H1 (cell line): Measurements from ENCODE around the gene NHSL2. TPM values are rescaled to one million over a fixed set of nuclear protein-coding genes. Genes with fewer than 3 reads are reported as not detected.

Source experiments
- CTCF ChIA-PET: fragments of 300-600 bp; sonication (Branson Sonifier 250); formaldehyde crosslinking; loops from one replicate; lab custom pipeline; 2021; ENCODE audit not compliant: partially characterized antibody; lab: Charles Lee
- POLR2A ChIA-PET: fragments of 300-600 bp; sonication (Branson Sonifier 250); formaldehyde crosslinking; loops from one replicate; lab custom pipeline; 2021; ENCODE audit warnings: inconsistent platforms; ENCODE audit not compliant: partially characterized antibody; lab: Charles Lee
- DNase-seq, 2 experiments: peaks; one replicate each; pipeline versions ENCODE4 v3.0.0 to v3.0.0-alpha.2; 2010 to 2022; ENCODE audit warnings: low spot score in 2 of 2, low read depth in 1 of 2, mixed read lengths in 1 of 2
- FAIRE-seq: peaks from 2 replicates; lab custom pipeline; 2011; peaks lifted over from hg19 to GRCh38; lab: Jason Lieb, UNC
- H2AFZ ChIP-seq: 2 replicates; pipeline ENCODE4 v1.8.1; 2012; ENCODE audit warnings: low read length, inconsistent platforms
- H2AK5ac ChIP-seq: 2 replicates; pipeline ENCODE4 v1.6.1; 2013; ENCODE audit warnings: low read depth, low read length
- H2BK120ac ChIP-seq: replicated peaks from 2 replicates; pipeline ENCODE3; 2013; ENCODE audit warnings: low read depth, low read length, inconsistent platforms
- H2BK12ac ChIP-seq: 2 replicates; pipeline ENCODE4 v1.6.1; 2013; ENCODE audit warnings: low read depth, low read length
- H2BK15ac ChIP-seq: 2 replicates; pipeline ENCODE4 v1.6.1; 2013; ENCODE audit warnings: low read length
- H2BK20ac ChIP-seq: 2 replicates; pipeline ENCODE4 v1.6.1; 2013; ENCODE audit warnings: low read length
- H2BK5ac ChIP-seq: 2 replicates; pipeline ENCODE4 v1.6.1; 2013; ENCODE audit warnings: low read depth, low read length
- H3K14ac ChIP-seq: 2 replicates; pipeline ENCODE4 v1.6.1; 2013; ENCODE audit warnings: inconsistent platforms; ENCODE audit not compliant: insufficient read length
- H3K18ac ChIP-seq: 2 replicates; pipeline ENCODE4 v1.6.1; 2013; ENCODE audit warnings: low read length; ENCODE audit errors: extremely low read depth
- H3K23ac ChIP-seq: 2 replicates; pipeline ENCODE4 v1.6.1; 2013; ENCODE audit warnings: inconsistent platforms; ENCODE audit not compliant: insufficient read length
- H3K23me2 ChIP-seq: 2 replicates; pipeline ENCODE4 v1.6.1; 2013; ENCODE audit warnings: low read depth, low read length
- H3K27ac ChIP-seq: 2 replicates; pipeline ENCODE4 v1.6.1; 2011; ENCODE audit warnings: low read depth, low read length, inconsistent platforms
- H3K27me3 ChIP-seq, 4 experiments: replicated peaks in 1 of 4; 1 replicate in 1 of 4; 2 replicates in 3 of 4; pipeline versions ENCODE4 v1.6.1 to v1.8.1; 2011 to 2013; ENCODE audit warnings: low read length in 3 of 4, mild to moderate bottlenecking in 3 of 4, inconsistent platforms in 2 of 4, mixed read lengths in 2 of 4, moderate library complexity in 1 of 4; ENCODE audit not compliant: control insufficient read depth in 3 of 4, insufficient read depth in 3 of 4; ENCODE audit errors: extremely low read depth in 1 of 4
- H3K36me3 ChIP-seq, 4 experiments: 2 replicates each; pipeline versions ENCODE4 v1.6.1 to v1.8.1; 2011 to 2013; ENCODE audit warnings: mild to moderate bottlenecking in 4 of 4, low read length in 3 of 4, moderate library complexity in 2 of 4, control low read depth in 1 of 4, inconsistent platforms in 1 of 4; ENCODE audit not compliant: insufficient read depth in 4 of 4, control insufficient read depth in 2 of 4
- H3K4ac ChIP-seq: replicated peaks from 2 replicates; pipeline ENCODE3; 2013; ENCODE audit warnings: low read length, low read depth, mixed read lengths, inconsistent platforms; ENCODE audit not compliant: insufficient read length
- H3K4me1 ChIP-seq, 4 experiments: replicated peaks in 1 of 4; 1 replicate in 1 of 4; 2 replicates in 3 of 4; pipeline versions ENCODE4 v1.6.1 to v1.8.1; 2011 to 2013; ENCODE audit warnings: low read length in 3 of 4, inconsistent platforms in 2 of 4, mixed read lengths in 1 of 4; ENCODE audit not compliant: insufficient read depth in 4 of 4, control insufficient read depth in 3 of 4
- H3K4me2 ChIP-seq, 2 experiments: 2 replicates each; pipeline versions ENCODE4 v1.6.1 to v1.8.1; 2011 to 2013; ENCODE audit warnings: low read depth in 2 of 2, low read length in 2 of 2, control low read depth in 1 of 2, inconsistent platforms in 1 of 2, mild to moderate bottlenecking in 1 of 2; ENCODE audit not compliant: insufficient read depth in 1 of 2
- H3K4me3 ChIP-seq, 4 experiments: fragments of 200-600, 300-600 bp in 1 of 4; sonication (generic), shearing (Covaris generic), sonication (Bioruptor Twin) in 1 of 4; 2 replicates each; pipeline versions ENCODE4 v1.5.1 to v1.8.1; 2011 to 2016; ENCODE audit warnings: low read length in 4 of 4, low read depth in 3 of 4, control low read depth in 2 of 4, inconsistent platforms in 2 of 4, mild to moderate bottlenecking in 2 of 4, mixed read lengths in 1 of 4, moderate library complexity in 1 of 4; ENCODE audit not compliant: insufficient read depth in 2 of 4; ENCODE audit errors: extremely low read depth in 1 of 4
- H3K56ac ChIP-seq: replicated peaks from 2 replicates; pipeline ENCODE3; 2013; ENCODE audit warnings: low read depth, mild to moderate bottlenecking, mixed read lengths, low read length, inconsistent platforms; ENCODE audit not compliant: insufficient read length
- H3K79me1 ChIP-seq: 2 replicates; pipeline ENCODE4 v1.6.1; 2013; ENCODE audit warnings: low read depth, low read length, control low read depth
- H3K79me2 ChIP-seq, 2 experiments: 2 replicates each; pipeline versions ENCODE4 v1.6.1 to v1.8.1; 2012 to 2013; ENCODE audit warnings: low read length in 2 of 2, mild to moderate bottlenecking in 2 of 2, inconsistent platforms in 1 of 2; ENCODE audit not compliant: insufficient read depth in 2 of 2, control insufficient read depth in 1 of 2
- H3K9ac ChIP-seq, 4 experiments: replicated peaks in 1 of 4; 1 replicate in 1 of 4; 2 replicates in 3 of 4; pipeline versions ENCODE4 v1.6.1 to v1.8.1; 2011 to 2013; ENCODE audit warnings: low read depth in 3 of 4, low read length in 3 of 4, control low read depth in 2 of 4, mild to moderate bottlenecking in 2 of 4, moderate library complexity in 2 of 4, inconsistent platforms in 1 of 4; ENCODE audit errors: extremely low read depth in 1 of 4
- H3K9me3 ChIP-seq, 2 experiments: 2 replicates each; pipeline versions ENCODE4 v1.6.1 to v1.8.1; 2012 to 2013; ENCODE audit warnings: mild to moderate bottlenecking in 2 of 2, moderate library complexity in 2 of 2, control low read depth in 1 of 2, inconsistent platforms in 1 of 2, low read depth in 1 of 2, low read length in 1 of 2, mixed read lengths in 1 of 2; ENCODE audit not compliant: insufficient read depth in 2 of 2
- H4K20me1 ChIP-seq, 2 experiments: replicated peaks in 1 of 2; 2 replicates each; pipeline versions ENCODE3 to v1.8.1; 2011 to 2013; ENCODE audit warnings: inconsistent platforms in 2 of 2, low read length in 2 of 2, mild to moderate bottlenecking in 1 of 2; ENCODE audit not compliant: insufficient read depth in 2 of 2, control insufficient read depth in 1 of 2
- H4K5ac ChIP-seq: 2 replicates; pipeline ENCODE4 v1.6.1; 2013; ENCODE audit warnings: low read length, low read depth, mixed read lengths, inconsistent platforms; ENCODE audit not compliant: insufficient read length
- H4K8ac ChIP-seq: 2 replicates; pipeline ENCODE4 v1.8.0; 2013; ENCODE audit warnings: mild to moderate bottlenecking, moderate library complexity, low read length, inconsistent platforms; ENCODE audit not compliant: insufficient read depth; ENCODE audit errors: extremely low read depth
- H4K91ac ChIP-seq: replicated peaks from 2 replicates; pipeline ENCODE3; 2013; ENCODE audit warnings: low read length, mixed read lengths, inconsistent platforms; ENCODE audit not compliant: insufficient read length
- BACH1 ChIP-seq: IDR thresholded peaks from 2 replicates; pipeline ENCODE4 v1.6.1; 2012; ENCODE audit warnings: low read length, improper control_type of control experiment
- BCL11A ChIP-seq, 2 experiments: IDR thresholded peaks; one replicate each; pipeline ENCODE4 v1.6.1; 2011; ENCODE audit warnings: low read depth in 2 of 2, low read length in 2 of 2, mild to moderate bottlenecking in 2 of 2
- CBX5 ChIP-seq: fragments of 300-800, 300-1000 bp; sonication (generic); IDR thresholded peaks from 2 replicates; pipeline ENCODE4 v1.7.1; 2016; ENCODE audit warnings: antibody characterized with exemption, low read length, low read depth
- CEBPB ChIP-seq: IDR thresholded peaks from 2 replicates; pipeline ENCODE4 v1.6.1; 2012; ENCODE audit warnings: low read depth, low read length
- EZH2 ChIP-seq: fragments of 200-600 bp; sonication (generic); IDR thresholded peaks from 2 replicates; pipeline ENCODE4 v1.7.1; 2012; ENCODE audit warnings: low read depth, mild to moderate bottlenecking, moderate library complexity, low read length, inconsistent platforms; ENCODE audit not compliant: severe bottlenecking
- RBBP5 ChIP-seq: IDR thresholded peaks from 2 replicates; pipeline ENCODE4 v1.7.1; 2012; ENCODE audit warnings: low read depth, mild to moderate bottlenecking, inconsistent platforms, low read length, moderate library complexity, borderline replicate concordance
- SIX5 ChIP-seq: IDR thresholded peaks from 2 replicates; pipeline ENCODE4 v1.6.1; 2011; ENCODE audit warnings: mild to moderate bottlenecking, low read depth, low read length
- TAF1 ChIP-seq: IDR thresholded peaks from 2 replicates; pipeline ENCODE4 v1.6.1; 2011; ENCODE audit warnings: mild to moderate bottlenecking, low read depth, low read length
- ZNF274 ChIP-seq: IDR thresholded peaks from 2 replicates; pipeline ENCODE4 v1.7.0; 2012; ENCODE audit warnings: low read length, borderline replicate concordance; ENCODE audit errors: extremely low read depth
- WGBS, 2 experiments: shearing (Covaris generic) in 1 of 2; methylation state at CpG; one replicate each; pipeline versions ENCODE4 v1.1.6 to v1.1.7; 2013 to 2015; ENCODE audit warnings: low lambda C conversion rate in 2 of 2, mixed read lengths in 2 of 2, inconsistent platforms in 1 of 2, low coverage in 1 of 2, missing lambda C conversion rate in 1 of 2; ENCODE audit not compliant: insufficient replicate concordance in 2 of 2, insufficient coverage in 1 of 2, insufficient read length in 1 of 2; ENCODE audit errors: extremely low coverage in 1 of 2, missing lambda C conversion rate in 1 of 2; 5-methylcytosine and 5-hydroxymethylcytosine counted together
- polyA plus RNA-seq, 7 experiments: library from polyadenylated mRNA; depleted of rRNA in 3 of 7; stranded (reverse) in 5 of 7; unstranded in 2 of 7; fragments of >200 nt in 5 of 7; fragments of 200-250 nt in 2 of 7; gene quantifications; 1 replicate in 5 of 7; 2 replicates in 1 of 7; 4 replicates in 1 of 7; pipeline versions ENCODE4 v1.2.1 to v1.2.3, GENCODE V29; 2011 to 2013; ENCODE audit warnings: missing spikeins in 2 of 7, mixed read lengths in 2 of 7
- total RNA-seq: library from RNA; stranded (reverse); fragmentation: NEBNext Ultra II Directional; extraction: Animal tissue kit (Norgen Biotek cat#: 25700); gene quantifications from 2 replicates; pipeline ENCODE4 v1.2.1, GENCODE V29; 2021
- TF ChIP-seq, protein P1 (sequence below): IDR thresholded peaks from 2 replicates; pipeline ENCODE4 v1.6.1; 2012; ENCODE audit warnings: inconsistent platforms

NHSL2 gene
- total and polyA plus RNA-seq, 2 of the 8 experiments (the other 6 are each of a cell fraction or from before 2014, with no cell fraction given), result 3.7 to 7.2 TPM

DNA sequence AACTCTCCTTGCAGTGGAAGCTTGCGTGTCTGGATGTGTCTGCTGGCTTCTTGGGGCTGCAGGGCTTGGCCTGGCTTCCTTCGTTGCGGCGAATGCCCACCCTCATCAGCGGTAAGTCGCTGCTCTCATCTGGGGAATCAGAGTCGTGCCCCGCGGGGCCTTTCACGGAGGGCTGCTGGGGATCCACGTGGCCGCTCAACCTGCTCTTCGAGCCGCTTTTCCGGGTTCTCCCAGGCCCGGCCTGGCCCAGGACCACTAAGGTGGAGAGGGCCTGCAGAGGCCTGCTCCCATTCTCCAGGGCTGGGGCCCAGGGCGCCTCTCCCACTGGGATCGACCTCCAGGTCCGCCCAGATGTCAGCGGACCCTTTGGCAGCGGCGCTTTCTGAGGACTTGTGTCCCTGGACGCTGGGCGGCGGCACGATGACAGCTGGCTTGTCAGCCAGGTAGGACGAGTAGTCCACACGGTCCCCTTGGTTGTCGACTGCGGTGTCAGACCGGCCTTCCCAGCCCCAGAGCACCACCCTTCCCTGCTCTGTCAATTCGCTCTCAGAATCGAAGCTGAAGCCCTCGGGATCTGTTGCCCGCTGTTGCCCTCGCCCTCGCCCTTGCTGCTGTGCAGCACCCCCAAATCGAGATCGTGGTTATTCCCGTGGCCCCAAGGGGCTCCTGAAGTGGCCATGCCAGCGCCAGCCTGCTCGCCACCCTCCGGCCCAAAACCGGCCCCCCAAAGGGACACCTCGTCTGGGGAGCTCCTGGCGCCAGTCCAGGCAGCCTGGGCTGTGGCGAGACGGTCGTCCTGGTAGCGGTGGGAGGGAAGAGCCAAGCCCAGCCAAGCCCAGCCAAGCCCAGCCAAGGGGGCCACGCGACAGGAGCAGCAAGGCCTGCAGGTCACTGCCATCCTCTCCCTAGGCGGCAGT lies 37.8 kb upstream of the NHSL2 start:
- Histone ChIP-seq H3K4me1 (no peaks in the 10 kb centered on the region; a peak in 1 of 7 replicates), H4K5ac (no peak overlapping the region), H3K36me3 (no peaks in the 10 kb centered on the region), H2BK20ac (no peak overlapping the region), H2BK5ac (no peak overlapping the region), H3K9me3 (peaks cover 0 to 5% of the 10 kb centered on the region in 2 experiments; a peak in 1 of 4 replicates), H4K20me1 (no peaks in the 10 kb centered on the region), H3K56ac (no peak overlapping the region), H2AFZ (no peak overlapping the region), H3K23me2 (no peaks in the 10 kb centered on the region), H2BK15ac (no peak overlapping the region), H3K9ac (no peak overlapping the region), H3K4me2 (no peak overlapping the region), H3K27me3 (no peaks in the 10 kb centered on the region), H3K23ac (no peak overlapping the region), H2AK5ac (no peak overlapping the region), H3K4me3 (no peak overlapping the region), H3K79me2 (no peaks in the 10 kb centered on the region), H2BK12ac (no peak overlapping the region), H4K8ac (no peak overlapping the region), H2BK120ac (no peak overlapping the region), H3K79me1 (no peaks in the 10 kb centered on the region), H4K91ac (no peak overlapping the region), H3K27ac (no peak overlapping the region), H3K4ac (no peak overlapping the region), H3K18ac (no peak overlapping the region), H3K14ac (no peak overlapping the region)
- 94% methylated on average over 21 of the region's 53 CpGs; no CpG with 5 or more reads in 1 of the 2 experiments for WGBS, 2 experiments
- DNase-seq (no peak), FAIRE-seq (no peak)
- TF ChIP-seq SIX5 (no peak), CEBPB (no peak), BACH1 (no peak), ZNF274 (no peak), TAF1 (no peak), BCL11A (IDR thresholded peaks at IDR 0.05; ENCODE audit: low read depth in 2 of 2, low read length in 2 of 2) (no peak), RBBP5 (no peak), EZH2 (no peak), CBX5 (no peak)
- TF ChIP-seq, protein P1, sequence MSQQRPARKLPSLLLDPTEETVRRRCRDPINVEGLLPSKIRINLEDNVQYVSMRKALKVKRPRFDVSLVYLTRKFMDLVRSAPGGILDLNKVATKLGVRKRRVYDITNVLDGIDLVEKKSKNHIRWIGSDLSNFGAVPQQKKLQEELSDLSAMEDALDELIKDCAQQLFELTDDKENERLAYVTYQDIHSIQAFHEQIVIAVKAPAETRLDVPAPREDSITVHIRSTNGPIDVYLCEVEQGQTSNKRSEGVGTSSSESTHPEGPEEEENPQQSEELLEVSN, result no peak
- ChIA-PET CTCF (no interaction called here), POLR2A (no interaction called here)
